Measurements from ENCODE around the gene NUBP2. TPM values are rescaled to one million over a fixed set of nuclear protein-coding genes. Genes with fewer than 3 reads are reported as not detected.

The NUBP2 gene
- total RNA-seq, 1 experiment from 2014 or later, result 103 TPM

DNA sequence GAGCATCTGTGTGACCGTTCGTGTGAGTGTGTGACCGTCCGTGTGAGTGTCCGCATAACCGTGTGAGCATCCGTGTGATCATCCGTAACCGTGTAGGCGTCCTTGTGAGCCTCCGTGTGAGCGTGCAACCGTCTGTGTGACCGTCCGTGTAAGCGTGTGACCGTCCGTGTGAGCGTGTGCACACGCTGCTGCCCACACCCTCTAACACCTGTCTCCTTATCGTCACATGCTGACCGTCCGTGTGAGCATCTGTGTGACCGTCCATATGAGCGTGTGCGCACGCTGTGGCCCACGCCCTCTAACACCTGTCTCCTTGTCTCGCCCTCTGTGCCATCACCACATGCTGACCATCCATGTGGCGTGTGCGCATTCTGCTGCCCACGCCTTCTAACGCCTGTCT, 42.5 kb upstream of the NUBP2 start:
- Histone ChIP-seq H3K4me2 (ENCODE audit: low read length) (no peak overlapping the region), H3K4me3 (replicated peaks in 1 of 2; ENCODE audit: low read depth in 1 of 2, low read length in 2 of 2) (no peak overlapping the region), H3K36me3 (ENCODE audit: control insufficient read depth in 1 of 2, insufficient read depth in 2 of 2, low read length in 2 of 2) (no peaks in the 10 kb centered on the region), H3K4me1 (ENCODE audit: control insufficient read depth in 1 of 2, insufficient read depth in 2 of 2, low read length in 2 of 2) (no peaks in the 10 kb centered on the region), H4K20me1 (ENCODE audit: insufficient read depth) (no peaks in the 10 kb centered on the region), H3K9me2 (ENCODE audit: insufficient read depth) (no peaks in the 10 kb centered on the region), H3K27me3 (ENCODE audit: insufficient read depth, low read length) (no peaks in the 10 kb centered on the region), H3K27ac (ENCODE audit: low read depth, low read length) (no peak overlapping the region; the same call in 1 of the 2 replicates), H3K79me2 (ENCODE audit: insufficient read depth, low read length) (no peaks in the 10 kb centered on the region), H2AFZ (ENCODE audit: low read depth, low read length, poor library complexity, severe bottlenecking) (no peak overlapping the region), H3K9ac (ENCODE audit: low read length) (no peak overlapping the region), H3K9me3 (ENCODE audit: control insufficient read depth in 1 of 2, insufficient read depth in 1 of 2, low read depth in 1 of 2, low read length in 2 of 2) (peaks cover 0 to 12% of the 10 kb centered on the region in 2 experiments; a peak in 2 of 4 replicates)
- POLR2A ChIA-PET, result no interaction called here
- TF ChIP-seq, protein P1, sequence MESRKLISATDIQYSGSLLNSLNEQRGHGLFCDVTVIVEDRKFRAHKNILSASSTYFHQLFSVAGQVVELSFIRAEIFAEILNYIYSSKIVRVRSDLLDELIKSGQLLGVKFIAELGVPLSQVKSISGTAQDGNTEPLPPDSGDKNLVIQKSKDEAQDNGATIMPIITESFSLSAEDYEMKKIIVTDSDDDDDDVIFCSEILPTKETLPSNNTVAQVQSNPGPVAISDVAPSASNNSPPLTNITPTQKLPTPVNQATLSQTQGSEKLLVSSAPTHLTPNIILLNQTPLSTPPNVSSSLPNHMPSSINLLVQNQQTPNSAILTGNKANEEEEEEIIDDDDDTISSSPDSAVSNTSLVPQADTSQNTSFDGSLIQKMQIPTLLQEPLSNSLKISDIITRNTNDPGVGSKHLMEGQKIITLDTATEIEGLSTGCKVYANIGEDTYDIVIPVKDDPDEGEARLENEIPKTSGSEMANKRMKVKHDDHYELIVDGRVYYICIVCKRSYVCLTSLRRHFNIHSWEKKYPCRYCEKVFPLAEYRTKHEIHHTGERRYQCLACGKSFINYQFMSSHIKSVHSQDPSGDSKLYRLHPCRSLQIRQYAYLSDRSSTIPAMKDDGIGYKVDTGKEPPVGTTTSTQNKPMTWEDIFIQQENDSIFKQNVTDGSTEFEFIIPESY (IDR thresholded peaks at IDR 0.05; ENCODE audit: extremely low read depth, insufficient replicate concordance, low read length), result no peak
- TF ChIP-seq POLR2A (IDR thresholded peaks at IDR 0.05; ENCODE audit: borderline replicate concordance, extremely low read depth, insufficient read depth, insufficient read length) (no peak), ELF1 (IDR thresholded peaks at IDR 0.05; ENCODE audit: borderline replicate concordance, low read depth) (no peak), SRF (IDR thresholded peaks at IDR 0.05; ENCODE audit: low read depth) (no peak), ZFX (IDR thresholded peaks at IDR 0.05) (no peak), FOSL1 (IDR thresholded peaks at IDR 0.05; ENCODE audit: low read depth) (no peak), SIN3A (IDR thresholded peaks at IDR 0.05; ENCODE audit: low read depth) (no peak), EZH2 (IDR thresholded peaks at IDR 0.05) (no peak), YY1 (IDR thresholded peaks at IDR 0.05; ENCODE audit: extremely low read depth, insufficient replicate concordance, low read depth, low read length) (no peak), ZNF274 (IDR thresholded peaks at IDR 0.05; ENCODE audit: low read depth, low read length) (no peak), RAD21 (IDR thresholded peaks at IDR 0.05; ENCODE audit: low read depth) (no peak), POLR2AphosphoS5 (IDR thresholded peaks at IDR 0.05; ENCODE audit: low read depth, low read length) (no peak)
- TF ChIP-seq, protein P2, sequence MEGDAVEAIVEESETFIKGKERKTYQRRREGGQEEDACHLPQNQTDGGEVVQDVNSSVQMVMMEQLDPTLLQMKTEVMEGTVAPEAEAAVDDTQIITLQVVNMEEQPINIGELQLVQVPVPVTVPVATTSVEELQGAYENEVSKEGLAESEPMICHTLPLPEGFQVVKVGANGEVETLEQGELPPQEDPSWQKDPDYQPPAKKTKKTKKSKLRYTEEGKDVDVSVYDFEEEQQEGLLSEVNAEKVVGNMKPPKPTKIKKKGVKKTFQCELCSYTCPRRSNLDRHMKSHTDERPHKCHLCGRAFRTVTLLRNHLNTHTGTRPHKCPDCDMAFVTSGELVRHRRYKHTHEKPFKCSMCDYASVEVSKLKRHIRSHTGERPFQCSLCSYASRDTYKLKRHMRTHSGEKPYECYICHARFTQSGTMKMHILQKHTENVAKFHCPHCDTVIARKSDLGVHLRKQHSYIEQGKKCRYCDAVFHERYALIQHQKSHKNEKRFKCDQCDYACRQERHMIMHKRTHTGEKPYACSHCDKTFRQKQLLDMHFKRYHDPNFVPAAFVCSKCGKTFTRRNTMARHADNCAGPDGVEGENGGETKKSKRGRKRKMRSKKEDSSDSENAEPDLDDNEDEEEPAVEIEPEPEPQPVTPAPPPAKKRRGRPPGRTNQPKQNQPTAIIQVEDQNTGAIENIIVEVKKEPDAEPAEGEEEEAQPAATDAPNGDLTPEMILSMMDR (IDR thresholded peaks at IDR 0.05 in 2 of 3, conservative IDR thresholded peaks at IDR 0.05 in 1 of 3; ENCODE audit: borderline replicate concordance in 1 of 3, insufficient read depth in 1 of 3, low read depth in 2 of 3, low read length in 2 of 3), result no peak
- TF ChIP-seq, protein P3, sequence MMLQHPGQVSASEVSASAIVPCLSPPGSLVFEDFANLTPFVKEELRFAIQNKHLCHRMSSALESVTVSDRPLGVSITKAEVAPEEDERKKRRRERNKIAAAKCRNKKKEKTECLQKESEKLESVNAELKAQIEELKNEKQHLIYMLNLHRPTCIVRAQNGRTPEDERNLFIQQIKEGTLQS (IDR thresholded peaks at IDR 0.05), result no peak
- RAD21 ChIA-PET (ENCODE audit: low non-redundant PET in 1 of 2, low total read pairs in 2 of 2, uncharacterized antibody in 2 of 2, unreplicated experiment in 2 of 2), result no interaction called here
- ATAC-seq (no peak), DNase-seq (ENCODE audit: low read depth, low spot score) (no peak)
- no TSS peak for BruUV-seq (replicated peaks)
- CTCF ChIA-PET, result no interaction called here
- intact Hi-C loops (cut with micrococcal nuclease), result no loop called here
